Naive B cell (primary cell): ENCODE measurements around the gene KIAA1191. TPM values are rescaled to one million over a fixed set of nuclear protein-coding genes. Genes with fewer than 3 reads are reported as not detected.
A peak's percentile ranks its signal among the peaks of the same experiment; 100 is the strongest.

Experiments
- ATAC-seq, 2 donors: fragments of 150-1000 bp; cut with Tn5 transposase; 2 replicates each; pipeline ENCODE4 v1.10.0; 2021; ENCODE audit warnings: low read depth in 2 of 2, mild to moderate bottlenecking in 2 of 2, moderate library complexity in 2 of 2
- DNase-seq: peaks from one replicate; pipeline ENCODE4 v3.0.0; 2022
- H3K27ac Mint-ChIP-seq, 6 donors: one replicate each; pipeline ENCODE4 v1.8.0; 2020 to 2022; ENCODE audit warnings: mild to moderate bottlenecking in 6 of 6, mixed read lengths in 6 of 6, moderate library complexity in 5 of 6, inconsistent platforms in 2 of 6
- H3K27me3 Mint-ChIP-seq, 3 donors: one replicate each; pipeline ENCODE4 v1.8.0; 2021 to 2022; ENCODE audit warnings: mixed read lengths in 3 of 3, mild to moderate bottlenecking in 1 of 3
- H3K36me3 Mint-ChIP-seq, 2 donors: one replicate each; pipeline ENCODE4 v1.8.0; 2020 to 2022; ENCODE audit warnings: mixed read lengths in 2 of 2, inconsistent platforms in 1 of 2, mild to moderate bottlenecking in 1 of 2
- H3K4me1 Mint-ChIP-seq, 3 donors: one replicate each; pipeline ENCODE4 v1.8.0; 2020 to 2022; ENCODE audit warnings: mixed read lengths in 3 of 3, inconsistent platforms in 1 of 3, mild to moderate bottlenecking in 1 of 3, moderate library complexity in 1 of 3
- H3K4me3 Mint-ChIP-seq, 8 donors: one replicate each; pipeline ENCODE4 v1.8.0; 2020 to 2022; ENCODE audit warnings: mild to moderate bottlenecking in 8 of 8, mixed read lengths in 8 of 8, moderate library complexity in 8 of 8, inconsistent platforms in 2 of 8
- H3K9me3 Mint-ChIP-seq, 7 donors: one replicate each; pipeline ENCODE4 v1.8.0; 2020 to 2022; ENCODE audit warnings: mixed read lengths in 7 of 7, mild to moderate bottlenecking in 5 of 7, inconsistent platforms in 2 of 7, moderate library complexity in 1 of 7
- polyA plus RNA-seq, 6 donors: library from polyadenylated mRNA; unstranded; fragments of 300-500 nt; fragmentation: Illumina TruSeq; gene quantifications; one replicate each; pipeline ENCODE4 v1.2.3, GENCODE V29; 2021; ENCODE audit warnings: low read depth in 6 of 6

KIAA1191 gene
- polyA plus RNA-seq, 6 donors from 2014 or later, result 46.8 to 56.4 (median 53.5) TPM

GRCh38 chr5:176397736-176398420, 36.3 kb upstream of the KIAA1191 start:
- H3K9me3 Mint-ChIP-seq, result no peaks in the 10 kb centered on the region
- H3K36me3 Mint-ChIP-seq, result peaks cover 0 to 4% of the 10 kb centered on the region in 2 donors
- H3K4me1 Mint-ChIP-seq, result no peaks in the 10 kb centered on the region
- H3K27ac Mint-ChIP-seq, result peak overlapping the region in 3 of 6 donors; percentile 43 to 52 (median 45)
- no peaks in the 10 kb centered on the region for H3K27me3 Mint-ChIP-seq
- no peak for ATAC-seq
- no peak for DNase-seq
- H3K4me3 Mint-ChIP-seq, result no peak overlapping the region

DNA sequence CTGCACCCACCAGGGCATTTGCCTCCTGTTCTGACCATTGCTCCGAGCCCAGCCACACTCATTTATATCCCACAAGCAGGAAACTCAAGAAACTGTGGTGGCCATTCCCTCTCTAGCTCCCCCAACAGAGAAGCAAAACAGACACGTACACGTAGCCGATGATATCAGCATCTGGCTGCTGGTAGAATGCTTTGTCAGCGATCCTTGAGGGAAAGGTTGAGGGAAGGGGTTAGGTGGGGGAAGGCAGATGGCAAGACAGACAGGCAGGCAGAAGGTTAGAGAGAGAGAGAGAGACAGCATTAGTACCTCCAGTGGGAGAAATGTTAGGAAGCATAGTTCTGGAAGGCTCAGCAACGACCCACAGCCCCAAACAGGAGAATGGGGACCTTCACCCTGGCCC, 34.8 kb upstream of the KIAA1191 start:
- Mint-ChIP-seq H3K4me1 (no peaks in the 10 kb centered on the region), H3K36me3 (no peaks in the 10 kb centered on the region), H3K4me3 (no peak overlapping the region), H3K27ac (peak overlapping the region in 1 of 6 donors; percentile 83), H3K9me3 (no peaks in the 10 kb centered on the region), H3K27me3 (no peaks in the 10 kb centered on the region)
- DNase-seq (no peak), ATAC-seq (no peak)

GRCh38 chr5:176394881-176395675, 33.5 kb upstream of the KIAA1191 start:
- Mint-ChIP-seq H3K4me3 (no peak overlapping the region), H3K4me1 (peaks cover 0 to 2% (median 0%) of the 10 kb centered on the region in 3 donors), H3K27ac (peak overlapping the region in 2 of 6 donors; percentile 15 to 84), H3K9me3 (no peaks in the 10 kb centered on the region), H3K36me3 (no peaks in the 10 kb centered on the region), H3K27me3 (no peaks in the 10 kb centered on the region)
- DNase-seq, result no peak
- no peak for ATAC-seq

DNA sequence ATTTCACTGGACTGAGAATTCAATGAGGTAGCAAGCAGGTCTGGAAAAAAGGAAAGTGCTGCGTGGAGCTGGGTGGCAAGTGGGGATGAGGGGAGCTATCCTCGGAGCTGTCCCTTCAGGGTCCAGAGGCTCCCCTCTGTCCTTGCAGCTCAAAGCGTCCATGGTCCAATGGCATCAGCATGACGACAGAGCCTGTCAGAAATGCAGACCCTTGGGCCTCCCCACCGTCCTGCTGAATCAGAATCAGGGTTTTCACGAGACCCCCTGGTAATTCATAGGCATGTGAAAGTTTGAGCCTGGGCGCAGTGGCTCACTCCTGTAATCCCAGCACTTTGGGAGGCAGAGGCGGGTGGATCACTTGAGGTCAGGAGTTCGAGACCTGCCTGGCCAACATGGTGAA, 32.5 kb upstream of the KIAA1191 start:
- Mint-ChIP-seq H3K9me3 (no peaks in the 10 kb centered on the region), H3K4me3 (no peak overlapping the region), H3K27ac (no peak overlapping the region), H3K27me3 (no peaks in the 10 kb centered on the region), H3K4me1 (peaks cover 0 to 10% (median 0%) of the 10 kb centered on the region in 3 donors), H3K36me3 (no peaks in the 10 kb centered on the region)
- DNase-seq (no peak), ATAC-seq (no peak)

GRCh38 chr5:176392526-176392925, 31.0 kb upstream of the KIAA1191 start:
- Mint-ChIP-seq H3K4me1 (peaks cover 6 to 18% (median 10%) of the 10 kb centered on the region in 3 donors), H3K27me3 (no peaks in the 10 kb centered on the region), H3K4me3 (peak overlapping the region in 1 of 8 donors; percentile 61), H3K9me3 (no peaks in the 10 kb centered on the region), H3K27ac (peak overlapping the region in 1 of 6 donors; percentile 26), H3K36me3 (no peaks in the 10 kb centered on the region)
- ATAC-seq, result no peak
- no peak for DNase-seq

DNA sequence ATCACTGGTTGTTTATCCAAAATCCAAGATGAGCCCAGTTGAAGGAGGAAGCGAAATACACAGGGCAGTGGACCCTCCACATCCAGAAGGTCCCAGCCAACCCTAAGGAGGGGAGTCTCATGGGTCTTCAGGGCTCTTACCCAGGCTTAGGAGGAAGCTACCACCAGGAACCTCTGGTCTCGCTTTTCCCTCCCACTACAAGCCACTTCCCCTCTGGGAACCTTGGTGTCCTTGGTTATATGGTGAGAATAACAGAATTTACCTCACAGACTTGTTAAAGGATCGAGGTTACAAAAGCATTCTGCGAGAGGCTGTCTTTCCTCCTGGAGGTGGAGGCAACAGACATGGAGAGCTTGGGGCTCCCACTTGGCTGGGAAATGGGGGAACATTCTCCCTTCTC, 30.4 kb upstream of the KIAA1191 start:
- Mint-ChIP-seq H3K9me3 (no peaks in the 10 kb centered on the region), H3K36me3 (no peaks in the 10 kb centered on the region), H3K27me3 (no peaks in the 10 kb centered on the region), H3K4me1 (peaks cover 9 to 23% (median 16%) of the 10 kb centered on the region in 3 donors), H3K4me3 (peak overlapping the region in 1 of 8 donors; percentile 94), H3K27ac (no peak overlapping the region)
- ATAC-seq (no peak), DNase-seq (no peak)

DNA sequence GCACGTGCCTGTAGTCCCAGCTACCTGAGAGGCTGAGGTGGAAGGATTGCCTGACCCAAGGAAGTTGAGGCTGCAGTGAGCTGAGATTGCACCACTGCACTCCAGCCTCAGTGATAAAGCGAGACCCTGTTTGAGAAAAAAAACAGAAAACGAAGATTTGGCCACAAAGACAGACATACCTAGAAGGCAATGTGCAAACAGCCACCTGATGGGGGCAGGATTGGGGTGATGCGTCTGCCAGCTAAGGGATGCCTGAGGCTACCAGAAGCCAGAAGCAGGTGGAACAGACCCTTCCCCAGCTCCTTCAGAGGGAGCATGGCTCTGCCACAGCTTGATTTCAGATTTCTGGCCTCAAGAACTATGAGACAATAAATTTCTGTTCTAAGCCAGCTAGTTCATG, 29.9 kb upstream of the KIAA1191 start:
- DNase-seq (no peak), ATAC-seq (no peak)
- no peaks in the 10 kb centered on the region for H3K27me3 Mint-ChIP-seq
- H3K9me3 Mint-ChIP-seq, result no peaks in the 10 kb centered on the region
- peak overlapping the region in 1 of 6 donors; percentile 7 for H3K27ac Mint-ChIP-seq
- H3K4me3 Mint-ChIP-seq, result peak overlapping the region in 1 of 8 donors; percentile 94
- no peaks in the 10 kb centered on the region for H3K36me3 Mint-ChIP-seq
- peaks cover 13 to 28% (median 21%) of the 10 kb centered on the region in 3 donors for H3K4me1 Mint-ChIP-seq

DNA sequence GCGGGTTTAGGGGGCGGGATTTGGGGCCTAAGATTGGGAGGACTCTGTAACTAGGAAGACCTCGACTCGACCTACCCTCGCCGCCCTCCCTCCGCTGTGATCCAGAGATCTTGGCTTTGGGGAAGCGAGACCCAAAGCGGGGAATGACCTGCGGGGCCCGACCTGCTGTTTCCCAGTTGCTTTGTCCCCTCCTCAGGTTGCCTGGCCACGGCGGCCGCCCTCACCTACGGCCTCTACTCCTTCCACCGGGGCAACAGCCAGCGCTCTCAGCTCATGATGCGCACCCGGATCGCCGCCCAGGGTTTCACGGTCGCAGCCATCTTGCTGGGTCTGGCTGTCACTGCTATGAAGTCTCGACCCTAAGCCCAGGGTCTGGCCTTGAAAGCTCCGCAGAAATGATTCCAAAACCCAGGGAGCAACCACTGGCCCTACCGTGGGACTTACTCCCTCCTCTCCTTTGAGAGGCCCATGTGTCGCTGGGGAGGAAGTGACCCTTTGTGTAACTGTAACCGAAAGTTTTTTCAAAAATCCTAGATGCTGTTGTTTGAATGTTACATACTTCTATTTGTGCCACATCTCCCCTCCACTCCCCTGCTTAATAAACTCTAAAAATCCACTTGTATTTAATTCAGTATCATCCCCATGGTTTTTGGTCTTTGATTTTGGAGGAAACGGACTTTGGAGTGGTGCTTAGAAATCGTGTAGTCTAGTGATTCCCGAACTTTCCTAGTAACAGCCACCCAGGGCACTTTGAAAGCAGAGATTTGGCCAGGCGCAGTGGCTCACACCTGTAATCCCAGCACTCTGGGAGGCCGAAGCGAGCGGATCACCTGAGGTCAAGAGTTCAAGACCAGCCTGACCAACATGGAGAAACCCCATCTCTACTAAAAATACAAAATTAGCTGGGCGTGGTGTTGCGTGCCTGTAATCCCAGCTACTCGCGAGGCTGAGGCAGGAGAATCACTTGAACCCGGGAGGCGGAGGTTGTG, 27.9 kb upstream of the KIAA1191 start:
- ATAC-seq (peak; percentile 36 to 42), DNase-seq (no peak)
- peak overlapping the region; percentile 82 to 99 (median 98) for H3K4me3 Mint-ChIP-seq
- no peaks in the 10 kb centered on the region for H3K9me3 Mint-ChIP-seq
- no peaks in the 10 kb centered on the region for H3K27me3 Mint-ChIP-seq
- peak overlapping the region; percentile 94 to 100 (median 99) for H3K27ac Mint-ChIP-seq
- H3K36me3 Mint-ChIP-seq, result peaks cover 0 to under 1% of the 10 kb centered on the region in 2 donors
- peaks cover 21 to 39% (median 29%) of the 10 kb centered on the region in 3 donors for H3K4me1 Mint-ChIP-seq

GRCh38 chr5:176388444-176389134, 27.0 kb upstream of the KIAA1191 start, which contains the start of the genes HIGD2A and NOP16:
TSS of gene HIGD2A (plus strand) at chr5:176388751. CDS start at chr5:176388820, 69 bp downstream.
TSS of gene NOP16 (minus strand) at chr5:176388598. CDS start at chr5:176388539, 59 bp downstream.
- peaks cover 6 to 7% of the 10 kb centered on the region in 2 donors for H3K36me3 Mint-ChIP-seq
- peak; percentile 81 to 87 for ATAC-seq
- no peaks in the 10 kb centered on the region for H3K27me3 Mint-ChIP-seq

DNA sequence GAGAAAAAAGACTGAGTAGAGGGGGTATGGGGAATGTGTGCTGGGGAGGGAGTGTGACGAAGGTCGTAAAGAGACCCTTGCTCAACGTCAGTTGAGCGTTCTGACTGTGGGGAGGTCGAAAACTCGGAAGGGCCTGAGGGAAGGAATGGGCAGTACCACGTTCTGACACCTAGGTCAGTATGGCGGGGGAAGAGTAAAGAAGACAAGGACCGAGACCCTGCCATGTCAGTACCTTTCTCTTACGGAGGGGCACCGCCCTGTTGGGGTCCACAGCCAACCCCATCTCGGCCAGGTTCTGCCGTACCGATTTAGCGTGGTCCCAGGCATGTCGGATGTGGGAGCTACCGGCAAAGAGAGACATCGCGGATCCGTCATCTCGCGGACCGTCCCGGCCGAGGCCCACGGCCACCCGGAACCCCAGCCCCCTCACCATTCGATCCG, 26.5 kb upstream of the KIAA1191 start:
- DNase-seq (no peak), ATAC-seq (no peak)
- H3K9me3 Mint-ChIP-seq, result no peaks in the 10 kb centered on the region
- peaks cover 6 to 7% of the 10 kb centered on the region in 2 donors for H3K36me3 Mint-ChIP-seq
- H3K4me1 Mint-ChIP-seq, result peaks cover 21 to 39% (median 29%) of the 10 kb centered on the region in 3 donors
- H3K27ac Mint-ChIP-seq, result peak overlapping the region; percentile 94 to 100 (median 99)
- H3K4me3 Mint-ChIP-seq, result peak overlapping the region; percentile 82 to 99 (median 98)
- H3K27me3 Mint-ChIP-seq, result no peaks in the 10 kb centered on the region

More at GRCh38 chr5:176388444-176389134, 27.0 kb upstream of the KIAA1191 start, which contains the start of the genes HIGD2A and NOP16:
- H3K27ac Mint-ChIP-seq, result peak within 1 kb of the TSS; percentile 94 to 100 (median 99)
- peak within 1 kb of the TSS; percentile 82 to 99 (median 98) for H3K4me3 Mint-ChIP-seq
- no peaks in the 10 kb centered on the region for H3K9me3 Mint-ChIP-seq
- peaks cover 21 to 39% (median 29%) of the 10 kb centered on the region in 3 donors for H3K4me1 Mint-ChIP-seq
- DNase-seq, result peak; percentile 97

- peaks cover 6 to 7% of the 10 kb centered on the region in 2 donors for H3K36me3 Mint-ChIP-seq
- peaks cover 21 to 39% (median 29%) of the 10 kb centered on the region in 3 donors for H3K4me1 Mint-ChIP-seq
- H3K27ac Mint-ChIP-seq, result peak overlapping the region in 5 of 6 donors; percentile 16 to 99 (median 63)
- H3K9me3 Mint-ChIP-seq, result no peaks in the 10 kb centered on the region
- peak overlapping the region; percentile 82 to 99 (median 98) for H3K4me3 Mint-ChIP-seq
- H3K27me3 Mint-ChIP-seq, result no peaks in the 10 kb centered on the region
- ATAC-seq (no peak), DNase-seq (no peak)
Observed at GRCh38 chr5:176387384-176387925, 25.9 kb upstream of the KIAA1191 start.

DNA sequence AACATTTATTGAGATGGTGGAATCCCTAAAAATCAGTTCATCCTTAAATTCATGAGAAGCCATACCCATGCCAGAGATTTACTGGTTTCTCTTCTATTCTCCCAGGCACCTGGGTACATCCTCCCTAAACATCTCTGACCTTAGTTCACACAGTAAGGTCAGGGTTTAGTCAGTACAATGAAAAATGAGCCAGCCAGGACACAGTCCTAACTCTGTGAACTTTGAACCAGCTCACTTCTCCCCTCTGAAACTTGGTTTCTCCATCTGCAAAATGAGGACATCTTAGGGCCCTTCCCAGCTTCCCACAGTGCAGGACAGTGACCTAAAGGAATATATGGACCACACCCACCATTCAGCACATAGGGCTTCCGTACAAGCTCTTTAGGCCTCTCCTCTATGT, 24.9 kb upstream of the KIAA1191 start:
- ATAC-seq (no peak), DNase-seq (no peak)
- H3K27me3 Mint-ChIP-seq, result no peaks in the 10 kb centered on the region
- no peaks in the 10 kb centered on the region for H3K9me3 Mint-ChIP-seq
- peaks cover 6 to 7% of the 10 kb centered on the region in 2 donors for H3K36me3 Mint-ChIP-seq
- peak overlapping the region in 7 of 8 donors; percentile 62 to 98 (median 82) for H3K4me3 Mint-ChIP-seq
- H3K4me1 Mint-ChIP-seq, result peaks cover 21 to 39% (median 29%) of the 10 kb centered on the region in 3 donors
- H3K27ac Mint-ChIP-seq, result peak overlapping the region in 2 of 6 donors; percentile 31 to 59
